Inferior parietal cortex (tissue), 1 donor: ENCODE measurements around the gene PALB2.

Source experiments
- DNase-seq: peaks from one replicate; pipeline ENCODE4 v3.0.0-alpha.2; 2016; ENCODE audit errors: extremely low spot score

The PALB2 gene

DNA sequence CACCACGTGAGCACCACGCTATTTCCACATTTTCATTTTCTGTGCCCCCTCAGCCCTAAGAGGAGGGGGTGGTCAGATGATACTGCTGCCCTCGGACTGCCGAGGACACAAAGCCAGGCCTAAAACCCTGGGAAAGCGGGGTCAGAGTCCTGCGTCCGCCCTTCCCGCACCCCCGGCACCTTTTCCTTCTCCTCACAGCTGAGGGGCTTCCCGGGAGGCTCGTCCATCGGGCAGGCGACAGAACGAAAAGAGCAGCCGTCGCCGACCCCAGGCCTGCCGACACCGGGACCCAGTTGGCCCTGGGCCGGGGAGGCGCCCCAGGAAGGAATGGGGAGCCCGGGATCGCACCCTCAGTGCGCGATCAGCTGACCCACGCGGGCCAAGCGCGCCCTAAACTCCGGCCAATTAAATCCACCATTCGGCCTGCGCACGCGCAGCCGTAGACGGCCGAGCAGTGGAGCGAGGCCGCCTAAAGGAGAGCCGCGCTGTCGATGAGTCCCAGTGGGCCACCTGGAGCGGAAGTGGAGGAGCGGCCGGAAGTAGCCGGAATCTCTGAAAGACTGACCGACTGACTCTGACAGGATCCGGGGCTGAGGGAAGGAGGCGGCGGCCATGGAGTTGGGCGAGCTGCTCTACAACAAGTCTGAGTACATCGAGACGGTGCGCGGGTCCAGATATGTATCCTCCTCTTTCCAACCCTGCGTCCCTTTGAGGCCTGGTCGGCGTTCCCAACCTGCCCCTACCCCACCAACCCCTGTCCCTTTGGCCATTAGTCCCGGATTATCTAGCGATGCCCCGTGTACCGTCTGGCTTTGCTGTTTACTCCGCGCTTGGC lies at the start of gene PALB2, which contains the start of gene DCTN5:
PALB2 (minus strand) TSS at position 380 of the 835 bp plus-strand sequence; CDS start at position 227, 153 bp downstream.
DCTN5 (plus strand) TSS at position 536 of the 835 bp plus-strand sequence; CDS start at position 613, 77 bp downstream.
- DNase-seq, result peak; percentile 96

- DNase-seq, result no peak
These were observed 48.5 kb upstream of the PALB2 start for GRCh38 chr16:23689442-23690187.

DNA sequence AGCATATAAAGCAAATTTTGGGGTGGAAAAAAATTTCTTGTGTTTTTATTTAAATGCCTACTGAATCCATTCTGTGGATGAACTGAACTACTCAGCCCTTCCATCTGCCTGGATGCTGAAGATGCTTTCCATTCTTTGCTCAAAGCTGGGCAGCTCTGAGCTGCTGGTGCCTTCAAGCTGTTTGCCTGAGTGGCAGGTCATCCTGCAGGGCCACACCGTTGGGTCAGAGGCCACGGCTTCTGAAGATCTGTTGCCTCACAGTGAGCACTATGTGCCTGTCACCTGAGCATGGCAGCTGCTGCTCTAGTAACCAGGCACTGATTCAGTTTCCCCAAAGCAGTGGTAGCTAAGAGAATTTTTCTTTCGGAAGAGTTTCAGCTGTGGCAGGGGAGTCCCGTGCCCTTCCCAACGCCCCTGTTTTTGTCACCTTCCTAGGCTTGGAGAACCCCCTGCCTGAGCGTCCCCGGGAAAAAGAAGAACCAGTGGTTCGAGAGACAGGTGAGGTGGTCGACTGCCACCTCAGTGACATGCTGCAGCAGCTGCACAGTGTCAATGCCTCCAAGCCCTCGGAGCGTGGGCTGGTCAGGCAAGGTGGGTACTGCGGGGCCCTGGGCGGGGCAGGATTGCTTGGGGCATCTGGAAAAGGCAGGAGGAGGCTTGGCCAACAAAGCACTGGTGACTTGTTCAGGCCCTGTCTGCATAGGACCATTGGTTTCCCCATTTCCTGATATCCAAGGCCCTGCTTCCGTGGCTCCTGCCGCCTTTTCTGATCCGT lies 46.1 kb upstream of the PALB2 start:
- no peak for DNase-seq

- no peak for DNase-seq
These were observed 42.4 kb upstream of the PALB2 start for GRCh38 chr16:23683487-23683886.

- DNase-seq, result no peak
These were observed 41.1 kb upstream of the PALB2 start for GRCh38 chr16:23682181-23682580.

GRCh38 chr16:23679986-23680336 lies 38.9 kb upstream of the PALB2 start:
- no peak for DNase-seq

DNA sequence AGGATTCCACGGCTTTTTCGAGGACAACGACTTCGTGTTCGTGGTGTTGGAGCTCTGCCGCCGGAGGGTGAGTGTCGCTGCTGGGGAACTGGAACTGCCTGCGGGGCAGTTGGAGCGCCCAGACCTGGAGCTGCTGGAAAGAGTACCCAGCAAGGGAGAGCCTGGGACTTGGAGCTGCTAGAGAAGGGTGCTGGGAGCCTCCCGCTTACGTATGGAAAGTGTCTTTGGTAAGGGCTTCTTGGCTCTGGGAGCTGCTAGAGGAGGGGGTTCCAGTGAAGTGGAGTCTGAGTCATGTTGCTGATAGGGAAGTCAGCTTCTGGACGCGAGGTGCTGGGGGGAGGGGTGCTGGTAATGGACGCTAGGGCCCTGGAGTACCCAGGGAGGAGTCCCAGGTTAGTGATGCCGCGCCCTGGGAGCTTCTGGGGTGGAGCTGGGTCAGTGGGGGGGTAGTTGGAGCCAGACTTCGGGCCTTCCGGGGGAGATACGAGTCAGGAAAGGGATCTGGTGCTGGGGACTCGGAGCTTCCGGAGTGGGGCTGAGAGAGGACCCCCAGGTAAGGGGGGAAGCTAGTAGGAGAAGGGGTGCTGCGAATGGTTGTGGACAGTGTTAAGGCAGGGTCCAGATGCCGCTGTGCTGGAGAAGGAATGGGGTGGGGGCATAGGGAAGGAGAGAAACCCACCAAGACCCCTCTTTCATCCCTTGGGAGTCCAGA lies 38.3 kb upstream of the PALB2 start:
- no peak for DNase-seq

DNA sequence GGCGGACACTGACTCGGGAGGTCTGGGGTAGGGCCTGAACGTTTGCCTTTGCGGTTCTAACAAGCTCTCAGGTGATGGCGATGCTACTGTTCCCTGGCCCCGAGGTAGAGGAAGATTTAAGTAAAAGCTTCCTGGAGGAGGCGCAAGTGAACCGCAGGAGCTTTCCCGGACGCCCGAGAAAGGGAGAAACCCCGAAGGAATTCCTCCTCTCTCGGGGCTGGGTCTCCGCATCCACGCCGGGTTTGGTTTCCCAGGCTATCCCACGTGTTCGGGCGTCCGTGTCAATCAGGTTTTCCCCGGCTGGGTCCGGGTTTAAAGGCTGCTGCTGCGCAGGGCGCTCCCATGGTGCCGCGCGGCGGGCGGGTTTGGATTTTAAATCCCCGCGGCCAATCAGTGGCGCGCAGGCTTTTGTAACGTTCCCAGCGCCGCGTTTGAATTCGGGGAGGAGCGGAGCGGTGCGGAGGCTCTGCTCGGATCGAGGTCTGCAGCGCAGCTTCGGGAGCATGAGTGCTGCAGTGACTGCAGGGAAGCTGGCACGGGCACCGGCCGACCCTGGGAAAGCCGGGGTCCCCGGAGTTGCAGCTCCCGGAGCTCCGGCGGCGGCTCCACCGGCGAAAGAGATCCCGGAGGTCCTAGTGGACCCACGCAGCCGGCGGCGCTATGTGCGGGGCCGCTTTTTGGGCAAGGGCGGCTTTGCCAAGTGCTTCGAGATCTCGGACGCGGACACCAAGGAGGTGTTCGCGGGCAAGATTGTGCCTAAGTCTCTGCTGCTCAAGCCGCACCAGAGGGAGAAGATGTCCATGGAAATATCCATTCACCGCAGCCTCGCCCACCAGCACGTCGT lies 37.5 kb upstream of the PALB2 start, which contains the start of gene PLK1:
PLK1 (plus strand) TSS at position 460 of the 844 bp plus-strand sequence; CDS start at position 504, 44 bp downstream.
- peak; percentile 80 for DNase-seq

- DNase-seq, result no peak
These were observed 35.9 kb upstream of the PALB2 start for GRCh38 chr16:23676924-23677480.

- DNase-seq, result no peak
These were observed 33.0 kb upstream of the PALB2 start for GRCh38 chr16:23673971-23674614.

- DNase-seq, result no peak
These were observed 29.1 kb upstream of the PALB2 start for GRCh38 chr16:23670137-23670776.

DNA sequence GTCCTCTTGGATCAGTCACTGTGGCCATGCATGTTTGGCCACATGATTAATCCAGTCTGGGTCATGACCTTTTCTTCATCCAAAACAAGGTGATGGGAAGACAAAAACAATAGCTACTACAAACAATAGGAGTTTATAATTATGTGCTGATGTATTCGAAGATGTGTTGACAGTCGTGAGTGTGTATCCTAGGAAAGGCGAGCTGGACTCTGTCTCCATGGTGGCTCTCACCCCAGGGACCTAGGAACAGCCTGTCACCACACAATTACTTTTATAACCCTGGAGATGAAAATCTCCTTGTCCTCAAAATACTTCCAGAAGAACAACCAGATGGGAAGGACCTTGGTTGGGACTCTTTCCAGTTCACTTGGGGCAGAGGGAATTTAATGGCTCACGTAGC lies 27.8 kb upstream of the PALB2 start:
- DNase-seq, result no peak

DNA sequence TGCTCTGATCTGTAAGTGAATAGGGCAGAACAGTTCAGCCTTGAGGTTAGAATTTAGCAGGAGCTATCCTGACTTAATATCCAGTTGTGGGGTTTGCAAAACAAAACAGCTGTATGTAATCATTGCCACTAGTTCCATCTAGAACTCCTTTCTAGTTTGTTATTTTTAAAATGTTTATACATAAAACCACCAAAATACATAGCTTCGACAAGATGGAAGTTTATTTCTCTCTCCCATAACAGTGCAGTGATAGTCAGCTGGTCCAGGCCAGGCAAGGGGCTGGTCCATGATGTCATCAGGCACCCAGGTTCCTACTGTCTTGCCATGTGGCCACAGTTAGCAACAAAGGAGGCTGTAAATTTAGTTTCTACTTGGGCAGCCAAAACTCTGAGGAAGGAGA lies 27.1 kb upstream of the PALB2 start:
- DNase-seq, result no peak

DNA sequence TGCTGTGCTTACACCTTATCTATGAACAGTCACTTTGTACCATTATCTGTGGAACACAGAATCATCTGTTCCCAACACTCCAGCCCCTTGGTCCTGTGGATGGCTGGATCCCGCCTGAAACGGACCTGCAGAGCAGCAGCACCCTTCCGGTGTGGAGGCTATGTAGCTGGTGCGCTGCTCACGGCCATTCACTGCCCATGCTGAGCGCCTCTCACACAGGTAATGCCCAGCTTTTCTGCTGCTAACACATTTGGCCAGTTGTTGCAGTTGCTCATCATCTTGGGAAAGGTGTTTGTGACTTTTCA lies 26.2 kb upstream of the PALB2 start:
- DNase-seq, result no peak

GRCh38 chr16:23666571-23667354 lies 25.7 kb upstream of the PALB2 start:
- DNase-seq, result no peak

DNA sequence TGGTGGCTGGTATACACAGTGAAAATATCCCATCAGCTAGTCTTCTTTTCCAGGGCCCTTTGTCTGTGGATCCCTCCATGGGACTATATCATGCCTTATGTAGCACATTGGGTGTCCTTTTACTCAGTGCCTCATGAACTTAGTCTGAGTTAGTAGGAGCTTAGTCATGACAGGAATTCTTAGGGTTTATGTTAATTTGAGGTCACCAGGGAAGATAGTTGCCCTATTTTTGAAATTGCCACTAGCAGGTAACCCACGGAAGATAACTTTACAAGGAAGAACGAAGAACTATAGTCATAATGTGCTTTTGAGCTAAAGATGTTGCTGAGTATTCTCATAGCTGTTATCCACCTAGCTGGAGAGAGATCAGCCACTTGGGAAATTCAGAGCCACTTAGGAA lies 22.8 kb upstream of the PALB2 start:
- no peak for DNase-seq

DNA sequence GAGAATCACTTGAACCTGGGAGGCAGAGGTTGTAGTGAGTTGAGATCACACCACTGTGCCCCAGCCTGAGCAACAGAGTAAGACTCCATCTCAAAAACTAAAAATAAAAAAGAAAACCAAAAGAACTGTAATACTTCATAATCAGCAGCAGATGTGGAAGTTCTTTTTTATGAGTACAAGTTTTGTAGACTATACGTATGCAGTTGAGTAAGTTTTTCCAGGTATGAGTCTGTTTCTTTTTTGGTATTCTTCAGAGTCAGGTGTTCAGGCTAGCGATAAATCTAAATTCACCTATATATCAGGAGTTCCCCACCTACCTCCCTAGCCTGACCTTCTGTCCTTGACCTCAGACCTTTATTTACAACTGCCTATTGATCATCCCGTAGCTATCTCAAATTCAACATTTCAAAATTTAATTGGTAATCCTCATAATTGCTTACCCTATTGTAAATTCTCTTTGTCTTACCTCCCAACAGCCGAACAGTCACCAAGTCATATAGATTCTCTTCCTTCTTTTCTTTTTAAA lies 10.9 kb upstream of the PALB2 start:
- no peak for DNase-seq

- DNase-seq, result no peak
These were observed 9.7 kb upstream of the PALB2 start for GRCh38 chr16:23650674-23651416.
